Tibial artery (tissue), 4 donors: Measurements from ENCODE around the gene APOC1.

Source experiments
- DNase-seq, 2 donors: peaks; one replicate each; pipeline ENCODE4 v3.0.0-alpha.2; 2019
- H3K27ac ChIP-seq, 2 donors: fragments of 200-600 bp; sonication (generic) in 1 of 2; 1 replicate in 1 of 2; 2 replicates in 1 of 2; pipeline ENCODE4 v1.5.1; 2018 to 2019; ENCODE audit warnings: mild to moderate bottlenecking in 1 of 2
- H3K27me3 ChIP-seq, 2 donors: fragments of 200-600 bp; sonication (generic) in 1 of 2; one replicate each; pipeline versions ENCODE4 v1.5.1 to v1.6.0; 2016 to 2019
- H3K36me3 ChIP-seq, 3 donors: fragments of 200-600 bp; sonication (generic) in 2 of 3; one replicate each; pipeline ENCODE4 v1.5.1; 2016 to 2019; ENCODE audit warnings: mild to moderate bottlenecking in 2 of 3
- H3K4me1 ChIP-seq, 4 donors: fragments of 200-600 bp; sonication (generic) in 2 of 4; 1 replicate in 3 of 4; 2 replicates in 1 of 4; pipeline ENCODE4 v1.5.1; 2016 to 2019
- H3K4me3 ChIP-seq, 2 donors: fragments of 200-600 bp; sonication (generic) in 1 of 2; 1 replicate in 1 of 2; 2 replicates in 1 of 2; pipeline ENCODE4 v1.5.1; 2018 to 2019; ENCODE audit warnings: mild to moderate bottlenecking in 2 of 2
- H3K9me3 ChIP-seq, 3 donors: fragments of 200-600 bp; sonication (generic) in 1 of 3; one replicate each; pipeline ENCODE4 v1.5.1; 2016 to 2019
- intact Hi-C: fragments of 100-400 bp; cut with DNase I; formaldehyde crosslinking; loops from one replicate; pipeline ENCODE4 v1.15.0; 2023; ENCODE audit warnings: low total_unique reads
- TF ChIP-seq, protein P1 (sequence below), 2 experiments: fragments of 200-600 bp in 1 of 2; fragments of 450-650 bp in 1 of 2; IDR thresholded peaks; one replicate each; pipeline ENCODE4 v1.5.1; 2017 to 2019; ENCODE audit warnings: antibody characterized with exemption in 2 of 2, mild to moderate bottlenecking in 1 of 2, moderate library complexity in 1 of 2

The APOC1 gene

DNA sequence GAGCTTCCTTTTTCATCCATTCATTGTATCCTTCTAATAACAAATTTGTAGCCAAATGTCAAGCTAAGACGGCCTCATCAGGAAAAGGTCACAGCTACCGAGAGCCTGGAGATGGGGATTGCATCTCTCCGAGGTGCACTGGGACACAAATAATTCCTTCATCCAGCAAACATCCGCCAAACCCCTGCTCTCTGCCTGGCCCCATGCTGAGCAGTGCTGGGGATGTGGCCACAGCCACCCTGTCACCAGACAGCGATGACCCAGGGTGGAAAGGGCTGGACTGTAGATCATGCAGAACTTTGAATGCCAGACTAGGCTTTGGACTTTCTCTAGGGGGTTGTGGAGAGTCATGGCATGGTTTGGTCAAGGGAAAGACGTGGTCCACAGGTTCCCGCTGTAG lies 21.5 kb upstream of the APOC1 start:
- H3K36me3 ChIP-seq, result peaks cover 45 to 64% (median 57%) of the 10 kb centered on the region in 3 donors

DNA sequence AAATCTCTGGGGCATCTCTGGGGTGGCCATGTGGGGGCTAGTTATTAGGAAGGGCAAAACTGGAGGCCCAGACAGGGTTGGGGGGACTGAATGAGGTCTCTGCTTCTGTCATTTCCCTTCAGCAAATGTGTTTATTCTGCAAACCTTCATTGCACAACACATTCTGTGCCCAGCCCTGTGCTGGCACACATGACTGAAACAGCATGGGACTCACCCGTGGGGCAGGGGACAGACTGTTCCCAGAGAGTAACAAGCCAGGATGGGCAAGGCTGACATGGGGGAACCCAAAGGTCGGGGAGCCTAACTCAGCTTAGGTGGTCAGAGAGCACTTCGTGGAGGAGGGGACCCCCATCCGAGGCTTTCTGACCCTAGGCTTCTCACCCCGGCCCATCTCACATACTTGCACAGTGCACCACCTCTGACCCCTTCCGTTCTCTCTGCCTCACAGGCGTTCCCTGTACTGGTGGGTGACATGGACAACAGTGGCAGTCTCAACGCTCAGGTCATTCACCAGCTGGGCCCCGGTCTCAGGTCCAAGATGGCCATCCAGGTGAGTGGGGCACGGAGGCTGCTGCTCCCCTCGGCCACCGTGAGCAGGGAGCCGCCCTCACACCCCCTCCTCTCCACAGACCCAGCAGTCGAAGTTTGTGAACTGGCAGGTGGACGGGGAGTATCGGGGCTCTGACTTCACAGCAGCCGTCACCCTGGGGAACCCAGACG lies 20.9 kb upstream of the APOC1 start:
- TF ChIP-seq, protein P1, sequence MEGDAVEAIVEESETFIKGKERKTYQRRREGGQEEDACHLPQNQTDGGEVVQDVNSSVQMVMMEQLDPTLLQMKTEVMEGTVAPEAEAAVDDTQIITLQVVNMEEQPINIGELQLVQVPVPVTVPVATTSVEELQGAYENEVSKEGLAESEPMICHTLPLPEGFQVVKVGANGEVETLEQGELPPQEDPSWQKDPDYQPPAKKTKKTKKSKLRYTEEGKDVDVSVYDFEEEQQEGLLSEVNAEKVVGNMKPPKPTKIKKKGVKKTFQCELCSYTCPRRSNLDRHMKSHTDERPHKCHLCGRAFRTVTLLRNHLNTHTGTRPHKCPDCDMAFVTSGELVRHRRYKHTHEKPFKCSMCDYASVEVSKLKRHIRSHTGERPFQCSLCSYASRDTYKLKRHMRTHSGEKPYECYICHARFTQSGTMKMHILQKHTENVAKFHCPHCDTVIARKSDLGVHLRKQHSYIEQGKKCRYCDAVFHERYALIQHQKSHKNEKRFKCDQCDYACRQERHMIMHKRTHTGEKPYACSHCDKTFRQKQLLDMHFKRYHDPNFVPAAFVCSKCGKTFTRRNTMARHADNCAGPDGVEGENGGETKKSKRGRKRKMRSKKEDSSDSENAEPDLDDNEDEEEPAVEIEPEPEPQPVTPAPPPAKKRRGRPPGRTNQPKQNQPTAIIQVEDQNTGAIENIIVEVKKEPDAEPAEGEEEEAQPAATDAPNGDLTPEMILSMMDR (IDR thresholded peaks at IDR 0.05), result no peak
- DNase-seq, result no peak
- Histone ChIP-seq H3K36me3 (peaks cover 45 to 64% (median 55%) of the 10 kb centered on the region in 3 donors), H3K4me1 (peaks cover 0 to 27% (median 21%) of the 10 kb centered on the region in 4 donors), H3K4me3 (no peak overlapping the region), H3K27me3 (no peaks in the 10 kb centered on the region), H3K9me3 (no peaks in the 10 kb centered on the region), H3K27ac (no peak overlapping the region)
- intact Hi-C loops, result no loop called here

More for the DNA sequence above, 21.5 kb upstream of the APOC1 start:
- H3K27ac ChIP-seq, result no peak overlapping the region
- H3K4me3 ChIP-seq, result no peak overlapping the region
- H3K27me3 ChIP-seq, result no peaks in the 10 kb centered on the region
- no peak for DNase-seq
- intact Hi-C loops, result no loop called here
- H3K4me1 ChIP-seq, result peaks cover 0 to 27% (median 21%) of the 10 kb centered on the region in 4 donors
- TF ChIP-seq, protein P1 (IDR thresholded peaks at IDR 0.05), result no peak
- no peaks in the 10 kb centered on the region for H3K9me3 ChIP-seq

DNA sequence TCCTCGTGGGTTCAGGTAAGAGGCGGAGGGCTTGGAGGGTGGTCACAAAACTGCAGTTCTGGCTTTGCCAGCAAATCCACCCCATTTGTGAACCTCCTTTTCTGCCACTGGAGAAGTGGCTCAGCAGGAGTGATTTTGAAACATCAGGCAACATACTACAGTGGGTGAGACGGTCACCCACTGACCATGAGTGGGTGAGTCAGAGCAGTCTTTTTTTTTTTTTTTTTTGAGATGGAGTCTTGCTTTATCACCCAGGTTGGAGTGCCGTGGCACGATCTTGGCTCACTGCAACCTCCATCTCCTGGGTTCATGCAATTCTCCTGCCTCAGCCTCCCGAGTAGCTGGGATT lies 20.4 kb upstream of the APOC1 start:
- peaks cover 0 to 27% (median 21%) of the 10 kb centered on the region in 4 donors for H3K4me1 ChIP-seq
- no peaks in the 10 kb centered on the region for H3K27me3 ChIP-seq
- H3K27ac ChIP-seq, result no peak overlapping the region
- H3K4me3 ChIP-seq, result no peak overlapping the region
- H3K9me3 ChIP-seq, result no peaks in the 10 kb centered on the region
- intact Hi-C loops, result no loop called here
- DNase-seq, result no peak
- TF ChIP-seq, protein P1 (IDR thresholded peaks at IDR 0.05), result no peak
- peaks cover 45 to 66% (median 52%) of the 10 kb centered on the region in 3 donors for H3K36me3 ChIP-seq

DNA sequence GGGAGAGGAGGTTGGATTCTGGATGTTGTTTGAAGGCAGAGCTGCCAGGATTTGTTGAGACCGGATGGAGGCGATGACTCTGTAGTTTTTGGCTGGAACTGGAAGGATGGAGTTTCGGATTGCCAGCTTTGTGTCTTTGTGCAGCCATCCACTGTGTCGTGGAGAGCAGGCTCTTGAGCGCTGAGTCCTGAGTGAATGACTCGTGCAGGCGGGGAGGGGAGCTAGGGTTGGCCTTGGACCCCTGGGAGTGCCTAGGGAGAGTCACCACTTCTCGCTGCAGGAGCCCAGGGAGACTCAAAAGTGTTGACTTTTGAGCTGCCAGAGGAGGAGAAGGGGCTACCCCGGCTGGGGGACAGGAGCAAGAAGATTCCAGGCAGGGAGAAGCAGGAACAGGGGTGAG lies 19.5 kb upstream of the APOC1 start:
- Histone ChIP-seq H3K4me3 (no peak overlapping the region), H3K36me3 (peaks cover 45 to 73% (median 56%) of the 10 kb centered on the region in 3 donors), H3K27me3 (no peaks in the 10 kb centered on the region), H3K9me3 (no peaks in the 10 kb centered on the region), H3K27ac (no peak overlapping the region), H3K4me1 (peaks cover 0 to 18% (median 14%) of the 10 kb centered on the region in 4 donors)
- intact Hi-C loops, result no loop called here
- no peak for DNase-seq
- TF ChIP-seq, protein P1 (IDR thresholded peaks at IDR 0.05), result no peak

DNA sequence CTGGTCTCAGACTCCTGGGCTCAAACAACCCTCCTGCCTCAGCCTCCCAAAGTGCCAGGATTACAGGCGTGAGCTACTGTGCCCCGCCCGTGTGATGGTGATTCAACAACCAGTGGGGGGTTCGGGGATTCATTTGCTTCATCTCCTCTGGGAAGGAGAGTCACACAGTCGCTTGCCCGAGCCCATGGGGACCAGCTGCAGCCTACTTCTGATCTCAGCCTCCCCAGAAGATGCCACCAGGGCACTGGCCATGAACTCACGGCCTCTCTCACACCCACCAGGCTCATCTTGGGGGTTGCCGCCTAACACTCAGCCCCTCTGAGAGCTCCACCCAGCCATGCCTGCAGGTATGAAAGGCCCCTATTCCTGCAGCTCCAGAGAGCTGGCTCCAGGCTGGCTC lies 16.6 kb upstream of the APOC1 start:
- DNase-seq, result no peak
- intact Hi-C loops, result no loop called here
- no peak overlapping the region for H3K4me3 ChIP-seq
- H3K4me1 ChIP-seq, result peaks cover 0 to 2% (median 0%) of the 10 kb centered on the region in 4 donors
- TF ChIP-seq, protein P1 (IDR thresholded peaks at IDR 0.05), result no peak
- no peaks in the 10 kb centered on the region for H3K9me3 ChIP-seq
- H3K27ac ChIP-seq, result no peak overlapping the region
- no peaks in the 10 kb centered on the region for H3K27me3 ChIP-seq
- H3K36me3 ChIP-seq, result peaks cover 67 to 98% (median 83%) of the 10 kb centered on the region in 3 donors
